HepG2 (cell line): ENCODE results near the gene C10orf71. TPM values are rescaled to one million over a fixed set of nuclear protein-coding genes. Genes with fewer than 3 reads are reported as not detected.
A peak's percentile ranks its signal among the peaks of the same experiment; 100 is the strongest.

ENCODE experiments used
- ARID3A ChIP-seq: IDR thresholded peaks from 2 replicates; pipeline ENCODE4 v1.6.1; 2012; ENCODE audit warnings: low read depth, low read length, improper control_type of control experiment
- ARID5B ChIP-seq: IDR thresholded peaks from 2 replicates; pipeline ENCODE4 v1.4.0; 2020; ENCODE audit warnings: mild to moderate bottlenecking, missing genetic modification reagents
- CEBPB ChIP-seq: IDR thresholded peaks from 2 replicates; pipeline ENCODE4 v1.6.1; 2011; ENCODE audit warnings: low read depth, low read length, improper control_type of control experiment, borderline replicate concordance
- EHMT2 ChIP-seq: fragments of 200-600 bp; sonication (generic); IDR thresholded peaks from 2 replicates; pipeline ENCODE4 v1.7.0; 2017; ENCODE audit warnings: antibody characterized with exemption, low read depth, low read length, borderline replicate concordance
- FOXJ3 ChIP-seq: sonication (generic); formaldehyde crosslinking; IDR thresholded peaks from 2 replicates; pipeline ENCODE4 v1.4.0; 2020; ENCODE audit warnings: missing genetic modification reagents, mild to moderate bottlenecking, borderline replicate concordance
- GABPB1 ChIP-seq: IDR thresholded peaks from 2 replicates; pipeline ENCODE4 v1.6.1; 2016; ENCODE audit warnings: mild to moderate bottlenecking, missing genetic modification reagents, moderate library complexity, missing compliant biosample characterization
- HDAC1 ChIP-seq: sonication (generic); formaldehyde crosslinking; IDR thresholded peaks from 2 replicates; pipeline ENCODE4 v1.5.1; 2020; ENCODE audit warnings: mild to moderate bottlenecking, missing genetic modification reagents
- HDAC2 ChIP-seq: sonication (generic); formaldehyde crosslinking; IDR thresholded peaks from 2 replicates; pipeline ENCODE4 v1.4.0; 2020; ENCODE audit warnings: missing genetic modification reagents
- HOMEZ ChIP-seq: IDR thresholded peaks from 2 replicates; pipeline ENCODE4 v1.6.1; 2016; ENCODE audit warnings: low read depth
- JUN ChIP-seq: sonication (generic); formaldehyde crosslinking; IDR thresholded peaks from 2 replicates; pipeline ENCODE4 v1.4.0; 2020; ENCODE audit warnings: mild to moderate bottlenecking, missing genetic modification reagents
- JUND ChIP-seq: sonication (generic); formaldehyde crosslinking; IDR thresholded peaks from 2 replicates; pipeline ENCODE4 v1.8.0; 2022; ENCODE audit warnings: mild to moderate bottlenecking, missing genetic modification reagents
- PREB ChIP-seq: sonication (generic); formaldehyde crosslinking; IDR thresholded peaks from 2 replicates; pipeline ENCODE4 v1.4.0; 2020; ENCODE audit warnings: missing genetic modification reagents
- RXRB ChIP-seq: IDR thresholded peaks from 2 replicates; pipeline ENCODE4 v1.6.1; 2016; ENCODE audit warnings: borderline replicate concordance, missing genetic modification reagents, missing compliant biosample characterization
- THAP11 ChIP-seq: IDR thresholded peaks from 2 replicates; pipeline ENCODE4 v1.6.1; 2016; ENCODE audit warnings: missing biosample characterization, missing genetic modification reagents
- UBTF ChIP-seq: sonication (generic); formaldehyde crosslinking; IDR thresholded peaks from 2 replicates; pipeline ENCODE4 v1.4.0; 2020; ENCODE audit warnings: mild to moderate bottlenecking, missing genetic modification reagents
- ZNF12 ChIP-seq: sonication (generic); formaldehyde crosslinking; IDR thresholded peaks from 2 replicates; pipeline ENCODE4 v1.5.0; 2020; ENCODE audit warnings: missing genetic modification reagents
- ZNF331 ChIP-seq: sonication (generic); formaldehyde crosslinking; IDR thresholded peaks from 2 replicates; pipeline ENCODE4 v1.4.0; 2020; ENCODE audit warnings: missing genetic modification reagents
- ZNF644 ChIP-seq: IDR thresholded peaks from 2 replicates; pipeline ENCODE4 v1.6.1; 2016; ENCODE audit warnings: low read depth
- polyA plus RNA-seq, 8 experiments: library from polyadenylated mRNA; depleted of rRNA in 3 of 8; stranded (reverse) in 7 of 8; unstranded in 1 of 8; fragments of >200 nt; fragmentation: Illumina TruSeq in 4 of 8; extraction: Trizol in 4 of 8; gene quantifications; 2 replicates each; pipeline versions ENCODE4 v1.2.1 to v1.2.3, GENCODE V29; 2011 to 2016; ENCODE audit warnings: low read depth in 4 of 8, missing spikeins in 1 of 8, mixed read lengths in 1 of 8; ENCODE audit not compliant: insufficient read depth in 1 of 8
- total RNA-seq, 5 experiments: library from RNA; depleted of rRNA; stranded (reverse); fragments of >200 nt; fragmentation: Illumina TruSeq; extraction: Trizol; gene quantifications; 2 replicates each; pipeline ENCODE4 v1.2.3, GENCODE V29; 2016; ENCODE audit warnings: low read depth in 1 of 5

Gene C10orf71
- total and polyA plus RNA-seq, 2 of the 13 experiments (the other 11 are each of a cell fraction or from before 2014, with no cell fraction given): not detected

GRCh38 chr10:49362596-49363260, 63.8 kb downstream of the C10orf71 start (continued):
- TF ChIP-seq HDAC1 (CRISPR knock-in tag): 0 out of 2 replicates have a peak, but pooled peaks have one; percentile 16
- TF ChIP-seq ARID3A: peak; percentile 61; the same call in 1 of the 2 replicates
- 0 out of 2 replicates have a peak, but pooled peaks have one; percentile 78 for TF ChIP-seq JUN (CRISPR knock-in tag)
- peak; percentile 88 for TF ChIP-seq ZNF644
- peak; percentile 29; the same call in 1 of the 2 replicates for TF ChIP-seq GABPB1
- TF ChIP-seq CEBPB: peak; percentile 59; the same call in 1 of the 2 replicates
- no peak for TF ChIP-seq FOXJ3
- TF ChIP-seq HOMEZ (CRISPR knock-in tag): peak; percentile 64; the same call in 1 of the 2 replicates
- TF ChIP-seq ARID5B (CRISPR knock-in tag): peak; percentile 75
- peak; percentile 93 for TF ChIP-seq JUND (CRISPR knock-in tag)
- peak; percentile 19; the same call in 1 of the 2 replicates for TF ChIP-seq ZNF12 (CRISPR knock-in tag)
- TF ChIP-seq UBTF (CRISPR knock-in tag): no peak; the same call in 1 of the 2 replicates
- peak; percentile 62; the same call in 1 of the 2 replicates for TF ChIP-seq RXRB (CRISPR knock-in tag)
- 0 out of 2 replicates have a peak, but pooled peaks have one; percentile 26 for TF ChIP-seq THAP11
- no peak for TF ChIP-seq PREB (CRISPR knock-in tag)
- peak; percentile 16; the same call in 1 of the 2 replicates for TF ChIP-seq HDAC2
- peak; percentile 40; the same call in 1 of the 2 replicates for TF ChIP-seq ZNF331 (CRISPR knock-in tag)
- TF ChIP-seq EHMT2: peak; percentile 37; the same call in 1 of the 2 replicates
